Activated CD4-positive, alpha-beta T cell treated with anti-CD3 and anti-CD28 coated beads, Interleukin-2, amount 50 U/mL, for 16 hours (primary cell): ENCODE measurements around the gene CYGB.

Experiments
- DNase-seq: peaks from one replicate; pipeline ENCODE4 v3.0.0-alpha.2; 2020

CYGB gene

DNA sequence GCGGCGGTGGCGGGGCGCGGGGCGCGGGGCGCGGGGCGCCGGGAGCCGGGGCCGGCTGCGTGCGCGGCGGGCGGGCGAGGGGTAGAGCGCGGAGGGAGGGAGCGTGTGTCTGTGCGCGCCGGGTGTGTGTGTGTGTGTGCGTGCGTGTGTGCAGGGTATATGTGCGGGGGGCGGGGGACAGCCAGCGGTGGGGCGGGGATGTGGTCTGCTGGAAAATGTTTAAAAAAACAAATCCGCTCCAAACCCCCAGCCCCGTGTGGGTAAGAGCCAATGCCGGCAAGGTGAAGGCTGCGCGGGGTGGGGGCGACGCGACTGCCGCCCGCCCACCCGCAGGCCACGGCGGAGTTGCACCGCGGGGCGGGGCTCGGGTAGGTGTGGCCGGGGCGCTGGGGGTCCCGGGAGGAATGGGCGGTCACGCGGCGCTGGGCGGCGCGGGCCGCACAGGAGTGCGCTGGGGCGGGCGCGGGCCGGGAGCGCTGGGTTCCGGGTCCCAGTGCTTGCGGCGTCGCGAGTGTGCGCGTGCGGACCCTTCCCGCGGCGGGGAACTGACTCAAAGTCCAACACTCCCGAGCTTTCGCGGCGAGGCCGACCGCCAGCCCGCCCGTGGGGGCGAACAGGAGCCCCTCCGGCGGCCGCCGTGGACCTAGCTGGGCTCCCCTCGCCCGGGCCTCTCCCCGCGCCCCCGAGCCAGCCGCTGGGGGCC is at the start of gene CYGB:
Gene CYGB (minus strand): TSS at position 132 of the 703 bp plus-strand sequence. CDS start 167 bp downstream, outside the sequence.
- no peak for DNase-seq

DNA sequence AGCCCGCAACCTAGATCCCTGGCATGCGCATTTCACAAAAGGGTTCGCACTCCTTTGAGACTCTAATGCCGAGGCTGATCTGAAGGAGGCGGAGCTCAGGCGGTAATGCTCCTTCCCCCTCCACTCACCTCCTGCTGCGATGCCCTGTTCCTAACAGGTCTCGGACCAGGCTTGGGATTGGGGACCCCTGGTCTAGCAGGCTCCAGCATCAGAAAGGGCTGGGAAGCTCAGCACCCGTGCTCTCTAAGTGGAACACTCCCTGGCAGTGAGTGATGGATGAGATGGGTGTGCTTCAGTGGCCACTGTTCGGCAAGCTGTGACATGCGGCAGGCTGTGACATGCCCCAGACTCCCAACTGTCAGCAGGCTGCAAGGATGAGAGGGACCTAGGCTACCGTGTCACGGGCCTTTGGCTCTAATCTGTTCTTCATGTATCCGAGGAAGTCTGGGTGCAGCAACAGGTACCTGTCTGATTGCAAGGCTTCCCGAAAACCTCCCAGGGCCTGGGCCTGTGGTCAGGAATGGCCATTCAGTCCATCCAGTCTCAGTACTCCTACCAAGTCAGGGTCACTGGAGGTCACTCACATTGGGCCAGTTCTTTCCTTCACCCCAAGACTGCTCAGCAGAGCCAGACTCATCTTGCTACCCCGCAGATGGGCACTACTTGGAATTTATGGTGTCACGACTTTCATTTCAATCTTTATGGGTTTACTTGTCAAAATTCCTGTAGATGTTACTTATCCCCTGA is 49.4 kb upstream of the CYGB start:
- no peak for DNase-seq

DNA sequence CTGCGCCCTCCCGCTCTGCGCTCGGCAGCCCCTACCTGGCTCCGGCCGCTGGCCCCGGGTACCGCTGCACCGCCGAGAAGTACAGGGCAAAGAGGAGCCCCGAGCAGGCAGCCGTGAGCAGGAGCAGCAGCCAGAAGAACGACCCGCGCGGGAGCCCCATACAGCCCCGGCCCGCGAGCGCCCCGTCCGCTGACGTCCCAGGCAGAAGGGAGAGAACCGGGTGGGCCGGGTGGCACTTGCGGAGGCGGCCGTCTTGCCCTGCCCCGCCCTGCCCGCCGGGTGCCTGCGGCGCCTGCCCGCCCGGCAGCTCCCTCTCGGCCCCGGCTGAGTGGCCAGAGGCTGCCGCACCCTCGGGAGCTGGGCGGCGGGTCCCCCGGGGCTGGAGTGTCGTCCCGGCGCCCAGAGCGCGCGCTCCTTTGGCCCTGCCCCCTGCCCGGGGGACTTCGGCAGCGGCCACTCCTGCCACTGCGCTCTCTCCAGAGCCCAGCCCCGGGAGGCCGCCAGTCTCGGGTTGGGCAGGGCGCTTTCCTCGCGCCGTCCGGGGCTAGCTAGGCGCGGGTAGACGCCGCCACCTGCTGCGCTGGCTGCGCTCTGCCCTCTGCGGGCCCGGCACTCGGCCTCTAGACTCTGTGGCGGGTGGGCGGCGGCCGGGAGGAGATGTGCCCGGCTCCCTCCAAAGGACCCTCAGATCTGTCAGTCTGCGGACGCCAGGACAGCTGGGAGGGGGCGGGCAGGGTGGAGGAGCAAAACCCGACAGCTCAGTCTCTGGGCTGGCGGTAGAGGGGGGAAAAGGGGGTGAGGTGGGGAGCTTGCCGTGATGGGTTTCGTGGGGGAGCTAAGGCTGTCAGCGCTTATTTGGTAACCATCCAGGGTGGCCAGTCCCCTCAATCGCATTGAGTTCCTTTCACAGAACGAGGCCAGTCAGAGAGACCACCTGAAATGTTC is 48.4 kb upstream of the CYGB start, which contains the start of gene ST6GALNAC2:
Gene ST6GALNAC2 (minus strand): TSS at position 212 of the 945 bp plus-strand sequence. CDS start 52 bp downstream, at position 160.
- no peak for DNase-seq

DNA sequence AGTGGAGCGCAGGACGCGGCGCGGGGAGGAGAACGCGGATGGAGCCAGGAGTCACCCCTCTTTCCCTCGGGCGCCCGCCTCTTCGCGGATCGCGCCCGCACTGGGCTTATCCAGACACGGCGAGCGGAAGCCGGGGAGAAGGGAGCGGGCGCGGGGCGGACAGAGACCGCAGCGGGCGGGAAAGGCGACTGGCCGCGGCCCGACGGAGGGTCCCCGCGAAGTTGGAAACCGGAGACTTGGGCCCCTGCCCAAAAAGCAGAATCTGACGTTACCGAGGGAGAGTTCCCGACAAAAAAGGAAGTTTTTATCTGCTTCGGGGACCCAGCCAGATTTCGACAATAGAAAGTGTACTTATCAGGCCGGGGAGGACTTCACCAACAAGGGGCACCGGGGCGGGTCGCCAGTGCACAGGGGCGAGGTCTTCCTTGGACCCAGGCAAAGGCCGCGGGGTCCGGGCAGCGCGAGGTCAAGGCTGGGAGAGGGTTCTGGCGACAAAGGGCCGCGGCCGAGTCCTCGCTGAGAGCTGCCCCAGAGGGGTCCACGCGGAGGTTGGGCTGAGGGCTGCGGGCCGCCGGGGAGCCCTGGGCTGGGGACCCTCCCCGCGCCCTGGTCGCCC is 47.6 kb upstream of the CYGB start:
- DNase-seq = no peak

DNA sequence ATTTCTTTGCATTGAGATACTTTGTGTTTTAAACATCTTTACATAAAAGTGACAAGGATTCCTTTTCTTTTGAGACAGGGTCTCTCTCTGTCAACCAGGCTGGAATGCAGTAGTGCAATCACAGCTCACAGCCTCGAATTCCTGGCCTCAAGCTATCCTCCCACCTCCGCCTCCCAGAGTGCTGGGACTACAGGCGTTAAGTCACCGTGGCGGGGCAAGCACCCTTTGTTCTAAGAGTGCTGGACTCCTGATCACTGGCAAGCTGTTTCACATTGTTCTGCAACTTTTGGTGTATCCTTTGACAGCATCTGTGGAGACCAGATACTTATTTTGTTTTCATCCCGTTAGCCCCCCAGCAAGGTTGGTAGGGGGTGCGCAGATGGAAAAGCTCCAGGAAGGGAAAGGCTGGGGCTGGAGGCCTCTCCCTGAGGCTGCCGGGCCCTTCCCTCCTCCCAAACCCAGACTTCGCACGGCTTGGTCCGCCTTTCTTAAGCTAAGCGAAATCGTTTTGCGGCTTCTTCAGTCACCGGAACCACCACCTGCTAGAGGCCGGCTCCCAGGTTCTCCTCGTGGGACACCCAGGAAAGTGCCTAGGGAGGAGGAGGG is 47.0 kb upstream of the CYGB start:
- DNase-seq = no peak

DNA sequence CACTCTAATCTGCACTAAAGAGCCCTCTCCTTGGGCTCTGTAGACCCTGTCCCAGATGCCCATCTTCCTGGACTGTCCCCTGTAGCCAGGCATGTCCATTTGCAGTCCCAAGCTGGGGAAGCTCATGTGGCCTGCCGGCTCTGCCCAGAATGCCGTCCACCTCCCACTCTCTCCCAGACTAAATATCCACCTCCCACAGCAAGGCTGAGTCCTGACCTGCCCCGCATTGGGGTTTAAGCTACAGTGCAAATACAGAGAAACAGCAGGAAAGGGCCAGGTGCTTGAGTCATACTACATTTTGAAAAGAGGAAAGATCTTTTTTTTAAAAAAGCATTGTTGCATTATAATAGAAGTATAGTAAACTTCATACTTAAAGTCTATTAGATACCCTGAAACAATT is 45.2 kb upstream of the CYGB start:
- DNase-seq = no peak

DNA sequence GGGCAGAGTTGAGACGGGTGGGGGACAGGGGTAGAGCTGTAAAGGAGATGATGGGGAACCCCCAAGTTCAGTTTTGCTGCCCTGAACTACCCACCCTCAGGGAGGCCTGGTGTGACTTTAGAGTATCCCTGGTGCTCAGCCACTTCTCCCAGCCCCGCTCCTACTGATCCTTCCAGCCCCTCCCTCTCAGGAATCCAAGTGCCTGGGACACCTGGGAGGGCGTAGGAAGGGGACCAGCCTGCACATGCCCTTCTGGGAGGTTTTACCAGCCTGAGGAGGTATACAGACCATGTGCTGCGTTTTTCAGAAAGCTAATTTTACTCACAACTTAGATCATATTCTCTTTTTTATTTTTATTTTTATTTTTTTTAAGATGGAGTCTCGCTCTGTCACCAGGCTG is 44.0 kb upstream of the CYGB start:
- no peak for DNase-seq

DNA sequence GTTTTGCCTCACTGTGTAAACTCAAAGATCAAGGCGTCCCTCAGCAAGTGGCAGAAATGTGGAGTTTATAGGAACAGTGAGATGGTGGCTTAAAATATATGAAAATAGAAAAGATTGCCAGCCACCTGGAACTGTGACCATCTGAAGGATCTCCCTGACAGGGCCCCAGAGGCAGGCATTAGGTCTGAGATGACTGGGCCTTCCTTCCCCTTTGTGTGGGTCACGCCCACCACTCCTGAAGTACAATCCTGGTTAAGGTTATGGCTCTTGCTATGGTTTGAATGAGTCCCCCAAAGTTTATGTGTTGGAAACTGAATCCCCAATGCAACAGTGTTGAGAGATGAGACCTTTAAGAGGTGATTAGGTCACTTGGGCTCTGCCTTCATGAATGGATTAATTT is 41.8 kb upstream of the CYGB start:
- DNase-seq = no peak

DNA sequence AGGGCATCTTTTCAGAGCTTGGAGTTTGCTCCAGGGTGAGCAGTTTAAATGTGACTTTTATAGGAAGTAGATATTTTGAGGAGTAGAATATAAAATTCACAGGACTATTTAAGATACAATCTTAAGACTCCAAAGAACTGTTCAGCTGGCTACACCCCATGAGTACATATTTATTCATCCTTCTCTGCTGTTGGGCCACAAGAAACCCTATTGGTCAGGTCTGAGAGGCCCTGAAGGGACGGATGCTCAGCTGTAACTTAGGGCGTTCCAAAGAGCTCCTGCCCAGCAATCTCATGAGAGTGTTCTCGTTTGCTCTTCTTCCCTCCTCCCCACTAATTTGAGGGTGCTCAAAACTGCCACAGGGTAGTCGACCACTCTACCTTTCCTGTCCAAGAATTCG is 40.9 kb upstream of the CYGB start:
- no peak for DNase-seq

DNA sequence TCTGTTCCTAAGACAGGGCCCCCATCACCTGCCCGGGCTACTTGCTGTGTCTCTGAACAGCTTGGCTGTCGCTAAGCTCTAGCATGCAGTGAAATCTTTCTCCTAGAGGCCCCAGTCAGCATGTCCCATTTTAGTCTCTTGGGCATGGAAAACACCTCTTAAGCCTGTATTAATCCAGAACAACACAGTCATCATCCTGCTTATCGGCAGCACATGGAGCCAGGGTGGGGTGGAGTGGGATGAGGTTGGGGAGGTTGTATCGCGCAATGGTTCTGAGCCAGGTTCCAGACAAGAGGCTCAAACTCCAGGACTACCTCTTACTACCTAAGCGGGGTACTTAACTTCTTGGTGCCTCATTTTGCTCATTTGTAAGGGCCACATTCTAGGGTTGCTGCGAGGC is 40.4 kb upstream of the CYGB start:
- DNase-seq = no peak

DNA sequence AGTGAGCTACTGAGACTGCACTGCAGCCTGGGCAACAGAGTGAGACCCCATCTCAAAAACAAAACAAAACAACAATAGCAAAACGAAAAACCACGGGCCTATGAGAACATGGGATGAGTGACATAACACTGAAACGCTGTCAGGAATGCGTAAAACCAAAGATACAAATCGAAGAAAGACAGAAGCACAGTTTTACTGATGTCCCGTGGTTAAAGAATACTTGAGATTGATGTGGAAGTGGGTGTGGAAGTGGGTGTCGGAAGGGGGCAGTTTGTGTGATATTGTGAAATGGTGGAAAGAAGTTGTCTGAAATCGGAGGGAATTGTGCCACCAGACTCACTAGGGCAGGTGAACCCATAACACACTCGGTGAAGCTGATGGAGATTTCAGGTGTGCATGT is 38.7 kb upstream of the CYGB start:
- DNase-seq = no peak

DNA sequence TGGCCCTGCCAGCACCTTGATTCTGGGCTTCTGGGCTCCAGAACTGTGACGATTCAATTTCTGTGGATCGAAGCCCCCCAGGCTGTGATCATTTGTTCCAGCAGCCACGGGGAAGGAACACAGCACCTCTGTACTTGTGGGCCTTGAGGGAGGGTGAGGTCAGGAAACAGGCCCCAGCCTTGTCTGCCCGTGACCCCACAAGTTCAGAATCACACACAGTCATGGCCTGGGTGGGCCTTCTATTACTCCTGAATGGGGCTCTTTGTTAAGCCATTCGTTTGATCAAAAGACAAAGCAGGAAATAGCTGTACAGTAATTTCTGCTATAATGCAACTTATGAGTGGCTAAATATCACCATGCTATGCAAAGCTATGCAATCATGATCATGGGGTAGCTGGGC is 38.1 kb upstream of the CYGB start:
- no peak for DNase-seq

DNA sequence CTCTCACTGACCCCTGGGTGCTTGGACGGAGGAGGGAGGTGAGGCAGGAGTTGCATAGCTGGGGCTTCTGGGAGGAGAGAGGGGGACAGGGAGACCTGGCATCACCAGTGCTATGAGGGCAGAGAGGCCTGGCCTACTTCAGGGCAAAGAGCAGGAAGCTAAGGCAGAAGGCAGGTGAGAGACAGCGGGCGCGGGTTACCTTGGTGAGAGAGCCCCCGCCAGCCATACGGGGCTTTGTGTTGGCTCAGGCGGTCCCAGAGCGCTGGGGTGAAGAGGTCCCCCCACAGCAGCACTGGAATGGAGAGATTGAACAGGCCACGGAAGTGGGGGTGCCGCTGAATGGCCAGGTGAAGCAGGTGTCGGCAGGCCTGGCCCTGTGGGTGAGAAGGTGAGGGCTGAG is 36.7 kb upstream of the CYGB start:
- no peak for DNase-seq

DNA sequence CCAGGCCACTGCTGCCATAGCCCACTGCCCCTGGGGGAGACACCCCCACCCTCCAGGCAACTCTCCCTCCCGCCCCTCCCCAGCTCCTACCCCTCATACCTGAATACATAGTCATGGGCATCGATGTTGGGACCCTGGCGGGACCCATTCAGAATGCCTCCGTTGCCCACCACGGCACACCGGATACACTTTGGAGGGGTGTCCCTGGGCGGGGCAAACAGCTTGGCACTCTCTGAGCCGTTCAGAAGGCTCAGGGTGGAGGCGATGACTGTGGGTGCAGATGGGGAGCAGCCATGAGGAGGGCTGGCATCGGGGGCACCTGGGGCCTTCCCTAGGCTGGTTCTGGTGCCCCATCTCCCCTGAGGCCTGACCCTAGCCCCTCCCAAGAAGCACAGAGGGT is 35.6 kb upstream of the CYGB start:
- no peak for DNase-seq

DNA sequence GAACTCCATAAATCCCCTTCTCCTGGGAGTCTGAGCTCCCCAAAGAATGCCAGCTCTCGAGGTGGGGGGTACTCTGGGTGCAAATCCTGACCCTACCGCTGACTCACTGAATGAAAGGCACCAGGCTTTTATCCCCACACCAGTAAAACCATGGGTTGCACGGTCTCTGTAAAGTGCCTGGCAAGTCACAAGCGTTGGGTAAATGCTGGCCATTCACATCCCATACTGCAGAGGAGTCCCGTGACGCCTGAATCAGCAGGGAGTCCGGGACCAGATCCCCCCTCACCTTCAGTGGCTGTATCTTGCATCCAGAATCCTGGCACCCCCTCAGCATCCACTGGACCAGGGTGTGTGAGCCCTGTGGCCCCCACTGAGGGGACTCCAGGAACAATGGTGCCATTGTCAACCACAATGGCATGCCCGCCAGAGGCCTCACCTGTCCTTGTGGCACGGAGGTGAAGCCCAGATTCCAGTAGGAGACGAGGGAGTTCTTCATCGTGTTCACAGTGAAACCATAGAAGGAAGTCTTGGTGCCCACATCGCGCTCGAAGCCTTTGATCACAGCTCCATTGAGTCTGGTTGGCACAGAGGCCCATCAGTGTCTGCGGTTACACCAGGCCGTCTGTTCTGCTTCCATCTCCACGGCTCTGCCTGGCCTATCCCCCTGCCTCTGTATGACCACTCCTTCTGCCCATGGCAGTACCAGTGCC is 34.8 kb upstream of the CYGB start:
- no peak for DNase-seq

DNA sequence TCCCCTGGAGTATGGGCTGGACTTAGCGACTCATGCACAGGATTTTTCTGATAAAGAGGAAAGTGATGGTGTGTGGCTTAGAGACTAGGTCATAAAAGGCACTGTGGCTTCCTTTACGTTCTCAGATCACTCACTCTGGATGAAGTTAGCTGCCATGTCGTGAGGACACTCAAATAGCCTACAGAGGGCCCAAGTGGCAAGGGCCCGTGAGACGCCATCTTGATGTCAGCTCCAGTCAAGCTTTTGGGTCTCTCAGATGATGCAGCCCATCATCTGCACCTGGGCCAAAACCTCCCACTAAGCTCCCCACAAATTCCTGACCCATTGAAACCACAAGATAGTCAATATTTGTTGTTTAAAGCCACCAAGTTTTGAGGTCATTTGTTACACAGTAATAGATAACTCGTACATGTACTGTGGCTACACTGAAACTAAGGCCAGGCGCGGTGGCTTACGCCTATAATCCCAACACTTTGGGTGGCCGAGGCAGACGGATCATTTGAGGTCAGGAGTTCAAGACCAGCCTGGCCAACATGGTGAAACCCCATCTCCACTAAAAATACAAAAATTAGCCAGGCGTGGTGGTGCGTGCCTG is 33.5 kb upstream of the CYGB start:
- no peak for DNase-seq

DNA sequence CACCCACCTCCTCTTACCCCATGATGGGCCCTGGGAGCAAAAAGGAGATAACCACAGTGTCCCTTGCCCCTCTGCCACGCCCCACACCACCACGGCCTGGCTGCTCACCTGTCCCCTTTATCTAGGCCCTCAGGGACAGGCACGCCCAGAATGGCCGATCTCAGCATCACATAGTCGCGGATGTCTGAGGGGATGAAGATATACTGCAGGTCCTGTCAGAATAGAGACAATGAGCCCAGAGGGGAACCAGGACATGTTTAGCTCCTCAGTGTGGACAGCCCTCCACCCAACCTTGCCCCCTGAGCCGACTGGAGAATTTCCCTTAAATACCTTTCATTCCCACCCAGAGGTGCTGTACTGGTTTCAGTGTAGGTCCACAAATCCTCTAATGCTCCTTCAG is 32.9 kb upstream of the CYGB start:
- no peak for DNase-seq

DNA sequence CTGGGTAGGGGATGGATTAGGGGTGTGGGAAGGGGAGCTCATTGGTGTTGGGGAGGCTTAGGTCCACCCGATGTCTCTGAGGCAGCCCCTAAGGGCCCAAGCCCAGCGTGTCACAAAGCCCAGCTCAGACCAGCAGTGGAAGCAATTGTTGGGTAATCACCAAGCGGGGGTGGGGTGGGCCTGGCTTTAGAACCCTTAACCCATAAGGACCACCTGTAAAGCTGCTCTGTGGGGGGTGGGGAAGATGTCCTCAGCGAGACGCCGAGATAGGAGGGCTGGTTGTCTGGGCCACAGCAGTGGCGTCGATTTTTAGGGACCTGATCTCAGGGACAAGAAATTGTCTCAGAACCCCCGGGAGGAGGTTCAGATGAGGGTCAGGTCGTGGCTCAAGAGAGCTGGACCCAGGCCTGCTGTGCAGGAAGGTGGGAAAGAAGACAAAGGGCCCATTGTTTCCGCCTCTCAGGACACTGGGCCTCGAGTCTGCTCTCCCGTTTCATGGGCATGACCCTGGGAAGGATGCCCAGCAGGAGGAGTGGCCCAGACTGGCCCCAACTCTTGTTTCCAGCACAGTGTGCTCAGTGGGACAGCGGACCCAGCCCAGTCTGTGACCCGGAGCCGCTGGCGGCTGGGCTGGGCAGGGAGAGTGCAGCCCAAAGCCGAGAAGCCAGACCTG is 32.2 kb upstream of the CYGB start:
- no peak for DNase-seq

DNA sequence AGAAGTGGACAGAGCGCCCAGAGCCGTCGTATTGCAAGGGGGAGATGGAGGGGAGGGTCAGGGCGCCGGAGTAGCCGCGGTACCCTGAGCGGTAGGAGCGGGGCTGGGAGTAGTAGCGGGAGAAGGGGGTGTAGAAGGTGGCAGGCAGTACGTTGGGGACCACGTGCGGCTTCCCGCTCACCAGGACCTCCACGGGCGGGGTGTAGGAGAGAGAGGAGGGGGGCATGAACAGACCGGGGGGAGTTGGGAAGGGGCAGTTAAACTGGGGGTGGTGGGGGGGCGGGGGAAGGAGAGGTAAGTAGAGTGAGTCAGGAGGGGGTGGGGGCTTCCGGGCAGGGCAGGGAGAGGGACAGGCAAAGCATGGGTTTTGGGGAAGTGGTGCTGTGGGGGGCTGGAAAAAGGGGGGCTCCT is 31.3 kb upstream of the CYGB start:
- DNase-seq = no peak

DNA sequence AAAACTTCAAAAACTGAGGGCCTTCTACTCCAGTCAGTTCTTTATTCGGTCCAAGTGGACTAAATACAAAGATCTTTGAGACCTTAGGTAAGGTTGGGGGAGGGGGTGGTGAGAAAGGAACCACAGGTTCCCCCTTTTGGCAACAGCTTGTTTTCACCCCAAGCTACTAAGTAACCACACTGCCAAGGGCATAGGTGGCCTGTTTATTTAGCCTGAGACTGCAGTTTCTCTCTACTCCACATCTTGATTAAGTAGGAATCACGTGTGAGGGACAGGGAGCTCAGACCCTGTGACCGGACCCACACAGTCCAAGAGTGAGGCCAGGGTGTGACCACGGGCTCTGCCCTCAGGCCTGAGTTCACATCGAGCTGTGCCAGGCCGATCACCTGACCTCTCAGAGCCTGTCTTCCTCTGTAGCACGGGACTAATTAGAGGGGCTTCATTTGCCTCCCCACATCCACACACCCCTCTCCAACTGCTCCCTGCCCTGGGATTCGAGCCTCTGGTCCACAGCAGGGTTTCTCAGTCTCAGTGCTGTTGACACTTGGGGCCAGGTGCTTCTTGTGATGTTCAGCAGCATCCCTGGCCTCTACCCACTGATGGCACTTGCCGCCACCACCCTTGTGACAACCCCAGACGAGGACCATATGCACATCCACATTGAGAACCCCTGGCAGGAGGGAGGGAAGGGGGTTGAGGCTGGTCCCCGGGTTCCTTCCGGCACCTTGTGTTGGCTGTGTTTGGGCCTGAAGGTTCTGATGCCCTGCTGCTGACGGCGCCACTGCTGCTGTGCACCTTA is 30.3 kb upstream of the CYGB start:
- DNase-seq = no peak
